Measurements from ENCODE around the gene CHD8.

DNA sequence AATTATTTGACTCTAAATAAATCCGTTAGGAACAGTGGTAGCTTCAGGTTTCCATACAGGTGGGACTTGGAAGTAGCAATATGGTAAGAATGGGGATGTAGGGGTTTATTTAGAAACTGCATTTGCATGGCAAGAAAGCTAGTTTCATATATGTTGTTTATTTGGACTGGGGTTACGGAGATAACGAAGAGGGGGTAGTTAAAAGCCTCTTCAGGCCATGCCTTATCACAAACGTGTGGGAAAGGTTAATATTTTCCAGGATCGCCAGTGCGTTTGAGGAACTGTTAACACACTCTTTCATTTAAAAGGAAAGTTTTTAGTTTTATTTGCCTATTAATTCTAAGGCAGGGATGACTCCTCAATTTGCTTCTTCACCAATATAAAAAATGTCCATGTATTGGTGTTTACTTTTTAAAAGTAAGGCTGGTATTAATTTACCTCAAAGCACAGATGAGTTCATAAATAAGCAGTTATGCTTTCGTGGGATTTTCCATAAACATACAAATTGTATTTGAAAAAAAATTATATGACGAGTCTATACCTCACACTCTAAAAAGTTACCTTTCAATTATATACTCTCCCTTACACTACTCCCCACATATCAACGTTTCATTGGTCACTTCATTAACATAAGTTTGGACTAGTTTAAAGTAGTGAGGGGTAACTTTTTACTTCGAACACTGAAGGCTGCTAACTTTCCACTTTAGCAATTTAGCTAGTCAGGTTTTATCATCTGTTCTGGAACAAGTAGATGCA lies 20.0 kb upstream of the CHD8 start:
- no peak for TF ChIP-seq EZH2 (IDR thresholded peaks at IDR 0.05; ENCODE audit: borderline replicate concordance, low read depth, low read length, severe bottlenecking)
- TF ChIP-seq CTCF (IDR thresholded peaks at IDR 0.05; ENCODE audit: extremely low read depth in 1 of 2, insufficient read depth in 1 of 2, low read depth in 1 of 2, low read length in 2 of 2), result no peak
- no peak for TF ChIP-seq POLR2A (IDR thresholded peaks at IDR 0.05; ENCODE audit: low read depth, low read length)
- TF ChIP-seq MAX (IDR thresholded peaks at IDR 0.05; ENCODE audit: insufficient read depth, insufficient read length), result no peak
- TF ChIP-seq POLR2AphosphoS5 (IDR thresholded peaks at IDR 0.05; ENCODE audit: insufficient read depth, low read depth, low read length), result no peak
- no peak for TF ChIP-seq JUN (IDR thresholded peaks at IDR 0.05; ENCODE audit: borderline replicate concordance, insufficient read depth, insufficient read length, low read depth)
- no peak for TF ChIP-seq GATA2 (IDR thresholded peaks at IDR 0.05; ENCODE audit: insufficient read depth, insufficient read length, low read depth, low read length)

All from endothelial cell of umbilical vein (primary cell).